SK-N-MC (cell line): ENCODE measurements around the gene P3H3.

Source experiments
- DNase-seq: peaks from one replicate; pipeline ENCODE4 v3.0.0-alpha.2; 2011; ENCODE audit warnings: low read depth, low spot score
- H3K27ac ChIP-seq: fragments of 200-600 bp; sonication (generic); 2 replicates; pipeline ENCODE4 v1.5.1; 2016; ENCODE audit warnings: mixed run types
- H3K36me3 ChIP-seq: fragments of 200-600 bp; sonication (generic); 2 replicates; pipeline ENCODE4 v1.6.1; 2017; ENCODE audit warnings: antibody characterized with exemption, low read length, mixed read lengths; ENCODE audit not compliant: insufficient read depth
- H3K4me3 ChIP-seq: fragments of 200-600 bp; sonication (generic); 2 replicates; pipeline ENCODE4 v1.5.1; 2016
- H3K9ac ChIP-seq: fragments of 200-600 bp; sonication (generic); 2 replicates; pipeline ENCODE4 v1.8.0; 2017; ENCODE audit warnings: mixed run types, mixed read lengths; ENCODE audit not compliant: insufficient read length
- H3K9me3 ChIP-seq: fragments of 200-600 bp; sonication (generic); 2 replicates; pipeline ENCODE4 v1.6.1; 2017; ENCODE audit warnings: low read depth, mild to moderate bottlenecking, antibody characterized with exemption, low read length, moderate library complexity, mixed read lengths
- EZH2 ChIP-seq: fragments of 200-600 bp; sonication (generic); IDR thresholded peaks from one replicate; pipeline ENCODE4 v1.6.1; 2017; ENCODE audit warnings: antibody characterized with exemption
- FOXP2 ChIP-seq: optimal IDR thresholded peaks from 2 replicates; pipeline ENCODE3; 2011; ENCODE audit warnings: mild to moderate bottlenecking, moderate library complexity; ENCODE audit not compliant: insufficient read depth; ENCODE audit errors: extremely low read length, control extremely low read depth
- POLR2AphosphoS5 ChIP-seq: IDR thresholded peaks from 2 replicates; pipeline ENCODE4 v1.6.1; 2012; ENCODE audit warnings: mild to moderate bottlenecking, low read depth, low read length, borderline replicate concordance

Gene P3H3

DNA sequence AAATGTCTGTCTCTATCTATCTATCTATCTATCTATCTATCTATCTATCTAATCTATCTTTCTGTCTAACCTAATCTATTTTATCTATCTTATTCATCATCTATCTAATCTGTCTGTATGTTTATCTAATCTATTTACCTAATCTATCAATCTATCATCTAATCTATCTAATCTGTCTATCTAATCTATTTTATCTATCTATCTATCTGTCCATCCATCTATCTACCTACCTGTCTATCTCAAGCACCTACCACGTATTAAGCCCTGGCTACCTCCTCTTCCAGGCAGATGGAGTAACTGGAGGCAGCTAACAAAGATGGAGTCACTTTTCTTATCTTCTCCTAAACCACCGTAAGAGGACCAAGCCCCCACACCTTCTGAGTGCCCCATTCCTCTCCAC, 33.1 kb upstream of the P3H3 start:
- TF ChIP-seq POLR2AphosphoS5 (no peak), FOXP2 (no peak), EZH2 (no peak)
- H3K9me3 ChIP-seq = no peaks in the 10 kb centered on the region
- no peak for DNase-seq

DNA sequence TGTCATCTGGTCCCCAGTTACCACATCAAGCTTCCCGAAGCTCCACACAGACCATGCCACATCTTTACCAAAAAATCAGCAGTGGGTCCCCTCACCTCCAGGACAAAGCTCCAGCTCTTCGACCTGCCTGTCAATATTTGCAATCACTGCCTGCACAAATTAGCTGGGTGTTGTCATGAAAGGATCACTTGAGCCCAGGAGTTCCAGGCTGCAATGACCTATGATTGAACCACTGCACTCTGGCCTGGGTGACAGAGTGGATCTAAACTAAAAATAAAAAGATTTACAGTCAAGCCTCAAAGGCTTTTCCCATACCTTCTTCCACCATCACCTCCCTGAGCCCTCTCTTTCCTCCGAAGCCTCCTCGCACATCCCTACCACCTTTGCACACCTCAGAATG, 31.6 kb upstream of the P3H3 start:
- H3K9me3 ChIP-seq = no peaks in the 10 kb centered on the region
- H3K27ac ChIP-seq = no peak overlapping the region
- H3K36me3 ChIP-seq = no peaks in the 10 kb centered on the region
- no peak overlapping the region for H3K4me3 ChIP-seq
- no peak overlapping the region for H3K9ac ChIP-seq
- DNase-seq = no peak
- TF ChIP-seq FOXP2 (no peak), EZH2 (no peak), POLR2AphosphoS5 (no peak)

More for the DNA sequence above, 33.1 kb upstream of the P3H3 start:
- Histone ChIP-seq H3K4me3 (no peak overlapping the region), H3K27ac (no peak overlapping the region), H3K9ac (no peak overlapping the region), H3K36me3 (no peaks in the 10 kb centered on the region)

DNA sequence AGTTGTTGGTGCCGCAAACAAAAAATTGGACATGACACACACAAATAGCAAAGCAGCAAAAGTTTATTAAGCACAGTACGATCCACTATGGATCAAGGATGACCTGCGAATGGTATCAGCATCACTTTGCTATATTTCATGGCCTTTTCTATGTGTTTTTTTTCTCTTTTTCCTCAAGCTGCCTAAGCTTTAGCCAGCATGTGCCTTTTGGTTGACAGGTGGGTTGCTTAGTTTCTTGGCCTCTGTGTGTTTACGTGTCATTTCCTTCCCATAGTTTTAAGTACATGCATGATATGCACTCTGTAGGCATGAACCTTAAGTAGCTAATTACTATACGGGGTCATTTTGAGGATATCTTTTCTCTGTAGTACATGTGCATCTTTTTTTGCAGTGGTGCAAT, 29.1 kb upstream of the P3H3 start:
- Histone ChIP-seq H3K36me3 (no peaks in the 10 kb centered on the region), H3K9me3 (no peaks in the 10 kb centered on the region), H3K27ac (no peak overlapping the region), H3K9ac (no peak overlapping the region), H3K4me3 (no peak overlapping the region)
- TF ChIP-seq FOXP2 (no peak), POLR2AphosphoS5 (no peak), EZH2 (no peak)
- DNase-seq = no peak

DNA sequence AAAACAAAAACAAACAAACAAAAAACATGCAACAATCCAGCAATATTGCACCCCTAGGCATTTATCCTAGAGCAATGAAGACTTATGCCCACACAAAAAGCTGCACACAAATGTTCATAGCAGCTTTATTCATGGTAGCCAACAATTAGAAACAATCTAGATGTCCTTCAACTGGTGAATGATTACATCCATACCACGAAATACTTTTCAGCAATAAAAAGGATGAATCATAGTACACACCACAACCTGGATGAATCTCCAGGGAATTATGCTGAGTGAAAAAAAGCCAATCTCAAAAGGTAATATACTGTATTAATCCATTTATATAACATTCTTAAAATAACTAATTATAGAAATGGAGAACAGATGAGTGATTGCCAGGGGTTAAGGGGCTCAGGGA, 21.0 kb upstream of the P3H3 start:
- no peaks in the 10 kb centered on the region for H3K9me3 ChIP-seq

DNA sequence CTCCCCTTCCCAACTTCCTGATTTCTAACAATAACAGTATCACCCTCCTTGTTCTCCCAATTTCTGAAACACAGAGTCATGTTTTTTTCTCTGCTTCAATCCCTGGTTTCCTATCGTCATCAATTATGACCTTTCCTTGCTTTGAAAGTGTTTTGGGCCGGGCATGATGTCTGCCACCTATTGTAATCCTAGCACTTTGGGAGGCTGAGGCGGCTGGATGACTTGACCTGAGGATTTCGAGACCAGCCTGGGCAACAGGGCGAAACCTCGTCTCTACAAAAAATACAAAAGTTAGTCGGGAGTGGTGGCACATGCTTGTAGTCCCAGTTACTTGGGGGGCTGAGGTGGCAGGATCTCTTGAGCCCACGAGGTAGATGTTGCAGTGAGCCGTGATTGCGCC, 19.2 kb upstream of the P3H3 start:
- Histone ChIP-seq H3K36me3 (no peaks in the 10 kb centered on the region), H3K9ac (no peak overlapping the region), H3K9me3 (no peaks in the 10 kb centered on the region), H3K27ac (no peak overlapping the region), H3K4me3 (no peak overlapping the region)
- TF ChIP-seq POLR2AphosphoS5 (no peak), EZH2 (no peak), FOXP2 (no peak)
- no peak for DNase-seq

More for the DNA sequence above, 21.0 kb upstream of the P3H3 start:
- TF ChIP-seq POLR2AphosphoS5 (no peak), FOXP2 (no peak), EZH2 (no peak)
- DNase-seq = no peak
- Histone ChIP-seq H3K27ac (no peak overlapping the region), H3K36me3 (no peaks in the 10 kb centered on the region), H3K9ac (no peak overlapping the region), H3K4me3 (no peak overlapping the region)

DNA sequence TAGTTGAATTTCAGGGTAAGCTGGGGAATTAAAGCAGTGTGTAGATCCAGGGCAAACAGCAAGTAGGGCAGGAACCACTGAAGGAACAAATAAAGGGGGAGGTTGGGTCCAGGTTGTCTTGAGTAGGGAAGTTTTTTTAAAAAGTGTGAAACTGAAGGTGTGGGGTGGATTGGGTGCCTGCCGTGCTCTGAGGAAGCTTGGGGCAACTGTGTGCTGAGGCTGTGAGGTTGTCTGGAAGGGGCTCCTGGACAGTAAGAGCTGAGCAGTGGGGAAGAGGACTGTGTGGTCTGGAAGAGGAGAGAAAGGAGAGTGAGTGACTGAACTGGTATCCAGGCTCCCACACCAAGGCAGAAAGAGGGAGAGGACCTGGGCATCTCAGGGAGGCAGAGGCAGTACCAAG, 17.4 kb upstream of the P3H3 start:
- TF ChIP-seq EZH2 (no peak), POLR2AphosphoS5 (no peak), FOXP2 (no peak)
- no peak for DNase-seq

DNA sequence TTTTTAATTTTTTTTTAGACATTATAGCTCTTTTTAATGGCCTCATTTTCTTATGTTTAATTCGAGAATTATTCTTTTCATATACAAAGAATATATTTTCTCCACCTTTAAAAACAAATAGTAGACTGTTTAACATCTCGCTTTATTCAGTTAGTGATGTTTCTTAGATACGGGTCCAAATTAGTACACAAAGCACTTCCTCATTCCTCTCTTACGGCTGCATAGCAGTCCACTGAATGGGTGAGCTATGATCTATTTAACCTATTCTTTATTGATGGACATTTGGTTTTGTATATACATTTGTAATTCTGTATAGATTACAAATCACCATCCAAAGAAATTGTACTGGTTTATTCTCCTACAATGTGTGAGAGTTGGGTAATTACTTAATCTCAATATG, 14.8 kb upstream of the P3H3 start:
- DNase-seq = no peak
- H3K27ac ChIP-seq = no peak overlapping the region
- H3K9me3 ChIP-seq = no peaks in the 10 kb centered on the region
- H3K9ac ChIP-seq = no peak overlapping the region
- H3K4me3 ChIP-seq = no peak overlapping the region
- no peaks in the 10 kb centered on the region for H3K36me3 ChIP-seq
- TF ChIP-seq EZH2 (no peak), POLR2AphosphoS5 (no peak), FOXP2 (no peak)

More for the DNA sequence above, 17.4 kb upstream of the P3H3 start:
- Histone ChIP-seq H3K9ac (no peak overlapping the region), H3K36me3 (no peaks in the 10 kb centered on the region), H3K4me3 (no peak overlapping the region), H3K27ac (no peak overlapping the region), H3K9me3 (no peaks in the 10 kb centered on the region)

DNA sequence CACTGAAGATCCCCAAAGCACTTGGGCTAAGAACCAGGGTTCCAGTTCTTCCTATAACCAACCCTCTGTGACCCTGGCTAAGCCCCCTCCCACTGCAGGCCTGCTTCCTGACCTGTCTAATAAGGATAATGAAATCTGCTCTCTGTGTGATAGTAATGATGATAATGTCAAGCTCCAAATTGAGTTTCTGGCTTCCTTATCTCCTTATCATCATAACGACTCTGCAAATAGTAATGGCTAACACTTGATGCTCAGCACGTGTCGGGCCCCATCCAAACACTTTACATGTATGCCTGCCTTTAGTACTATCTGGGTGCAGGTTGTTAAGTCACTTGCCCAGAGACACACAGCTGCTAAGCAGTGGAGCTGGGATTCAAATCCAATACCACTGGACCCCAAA, 11.6 kb upstream of the P3H3 start:
- no peak for TF ChIP-seq POLR2AphosphoS5
- no peak for TF ChIP-seq EZH2
- no peak for TF ChIP-seq FOXP2
- H3K9ac ChIP-seq = no peak overlapping the region
- H3K9me3 ChIP-seq = no peaks in the 10 kb centered on the region
- H3K36me3 ChIP-seq = no peaks in the 10 kb centered on the region
- H3K27ac ChIP-seq = no peak overlapping the region
- H3K4me3 ChIP-seq = no peak overlapping the region
- no peak for DNase-seq

DNA sequence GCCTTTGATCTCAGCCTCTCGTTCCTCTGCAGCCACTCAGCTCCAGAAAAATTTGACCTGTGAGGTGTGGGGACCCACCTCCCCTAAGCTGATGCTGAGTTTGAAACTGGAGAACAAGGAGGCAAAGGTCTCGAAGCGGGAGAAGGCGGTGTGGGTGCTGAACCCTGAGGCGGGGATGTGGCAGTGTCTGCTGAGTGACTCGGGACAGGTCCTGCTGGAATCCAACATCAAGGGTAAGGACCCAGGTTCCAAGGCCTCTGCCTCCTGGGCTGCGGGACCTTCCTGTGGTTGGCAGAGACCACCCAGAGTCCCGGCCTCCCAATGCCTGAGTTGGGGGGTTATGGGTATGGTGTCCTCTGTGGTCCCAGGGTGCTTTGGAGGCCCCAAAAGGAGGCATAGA, 11.1 kb upstream of the P3H3 start:
- no peak overlapping the region for H3K4me3 ChIP-seq
- TF ChIP-seq POLR2AphosphoS5 (no peak), FOXP2 (no peak), EZH2 (no peak)
- no peak for DNase-seq

More for the DNA sequence above, 11.1 kb upstream of the P3H3 start:
- Histone ChIP-seq H3K9me3 (no peaks in the 10 kb centered on the region), H3K27ac (no peak overlapping the region), H3K36me3 (no peaks in the 10 kb centered on the region), H3K9ac (no peak overlapping the region)
